ENCODE data around the gene MZT2A.
"Not testable (repeated sequence)": the region's sequence is repeated elsewhere in the genome, so short reads cannot be mapped to it uniquely, and the experiment has no call there.

DNA sequence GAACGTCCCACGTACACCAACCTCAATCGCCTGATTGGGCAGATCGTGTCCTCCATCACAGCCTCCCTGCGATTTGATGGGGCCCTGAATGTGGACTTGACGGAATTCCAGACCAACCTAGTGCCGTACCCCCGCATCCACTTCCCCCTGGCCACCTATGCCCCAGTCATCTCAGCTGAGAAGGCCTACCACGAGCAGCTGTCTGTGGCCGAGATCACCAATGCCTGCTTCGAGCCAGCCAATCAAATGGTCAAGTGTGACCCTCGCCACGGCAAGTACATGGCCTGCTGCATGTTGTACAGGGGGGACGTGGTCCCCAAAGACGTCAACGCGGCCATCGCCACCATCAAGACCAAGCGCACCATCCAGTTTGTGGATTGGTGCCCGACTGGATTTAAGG lies 11.8 kb downstream of the MZT2A start:
- TF ChIP-seq EZH2 (IDR thresholded peaks at IDR 0.05); POLR2AphosphoS5 (IDR thresholded peaks at IDR 0.05; ENCODE audit: borderline replicate concordance, low read depth, low read length): not testable (repeated sequence)
